ENCODE results near the gene KIF16B.

The KIF16B gene

GRCh38 chr20:16424780-16425179 lies 148.5 kb downstream of the KIF16B start:
- Histone ChIP-seq H3K36me3 (replicated peaks) (no peaks in the 10 kb centered on the region), H3K4me3 (ENCODE audit: low read depth, low read length) (no peak overlapping the region), H3K27me3 (replicated peaks) (no peaks in the 10 kb centered on the region), H3K27ac (no peak overlapping the region)
- TF ChIP-seq CTCF (IDR thresholded peaks at IDR 0.05; ENCODE audit: low read depth, low read length, missing control alignments) = no peak
- in situ Hi-C loops (cut with HindIII; ENCODE audit: low pct_ligation_motif_present, low sequenced_read_pairs) = no loop called here
- DNase-seq = no peak

- no peak for TF ChIP-seq CTCF (IDR thresholded peaks at IDR 0.05; ENCODE audit: low read depth, low read length, missing control alignments)
- DNase-seq = peak; percentile 33
- no peak overlapping the region for H3K4me3 ChIP-seq (ENCODE audit: low read depth, low read length)
- no peaks in the 10 kb centered on the region for H3K27me3 ChIP-seq (replicated peaks)
- H3K36me3 ChIP-seq (replicated peaks) = no peaks in the 10 kb centered on the region
- H3K27ac ChIP-seq = peak overlapping the region; percentile 3
- in situ Hi-C loops (cut with HindIII; ENCODE audit: low pct_ligation_motif_present, low sequenced_read_pairs) = no loop called here
Observed at GRCh38 chr20:16423311-16424212, 149.7 kb downstream of the KIF16B start.

GRCh38 chr20:16419138-16419715 lies 154.0 kb downstream of the KIF16B start:
- Histone ChIP-seq H3K27ac (no peak overlapping the region), H3K36me3 (replicated peaks) (no peaks in the 10 kb centered on the region), H3K4me3 (ENCODE audit: low read depth, low read length) (no peak overlapping the region), H3K27me3 (replicated peaks) (no peaks in the 10 kb centered on the region)
- TF ChIP-seq CTCF (IDR thresholded peaks at IDR 0.05; ENCODE audit: low read depth, low read length, missing control alignments) = no peak
- in situ Hi-C loops (cut with HindIII; ENCODE audit: low pct_ligation_motif_present, low sequenced_read_pairs) = no loop called here
- DNase-seq = no peak

- H3K27me3 ChIP-seq (replicated peaks) = no peaks in the 10 kb centered on the region
- H3K4me3 ChIP-seq (ENCODE audit: low read depth, low read length) = no peak overlapping the region
- H3K36me3 ChIP-seq (replicated peaks) = no peaks in the 10 kb centered on the region
- no peak overlapping the region for H3K27ac ChIP-seq
- no peak for TF ChIP-seq CTCF (IDR thresholded peaks at IDR 0.05; ENCODE audit: low read depth, low read length, missing control alignments)
- in situ Hi-C loops (cut with HindIII; ENCODE audit: low pct_ligation_motif_present, low sequenced_read_pairs) = no loop called here
- DNase-seq = no peak
Observed at GRCh38 chr20:16418616-16419015, 154.6 kb downstream of the KIF16B start.

GRCh38 chr20:16417001-16417400 lies 156.2 kb downstream of the KIF16B start:
- TF ChIP-seq CTCF (IDR thresholded peaks at IDR 0.05; ENCODE audit: low read depth, low read length, missing control alignments) = no peak
- in situ Hi-C loops (cut with HindIII; ENCODE audit: low pct_ligation_motif_present, low sequenced_read_pairs) = no loop called here
- Histone ChIP-seq H3K4me3 (ENCODE audit: low read depth, low read length) (no peak overlapping the region), H3K27ac (no peak overlapping the region), H3K27me3 (replicated peaks) (no peaks in the 10 kb centered on the region), H3K36me3 (replicated peaks) (no peaks in the 10 kb centered on the region)
- DNase-seq = no peak
